PFSK-1 (cell line): ENCODE data around the gene RUBCN.

ENCODE experiments used
- FOXP2 ChIP-seq: optimal IDR thresholded peaks from 2 replicates; pipeline ENCODE3; 2011; ENCODE audit warnings: borderline replicate concordance, control low read depth, inconsistent platforms; ENCODE audit not compliant: insufficient read depth; ENCODE audit errors: extremely low read length, extremely low read depth
- POLR2AphosphoS5 ChIP-seq: IDR thresholded peaks from 2 replicates; pipeline ENCODE4 v1.6.1; 2012; ENCODE audit warnings: low read depth, mild to moderate bottlenecking, control low read depth, low read length, moderate library complexity
- REST ChIP-seq, 2 experiments: IDR thresholded peaks; 2 replicates each; pipeline versions ENCODE4 v1.6.1 to v1.8.0; 2011 to 2012; ENCODE audit warnings: low read depth in 2 of 2, low read length in 2 of 2, control low read depth in 1 of 2, inconsistent platforms in 1 of 2, mild to moderate bottlenecking in 1 of 2, moderate library complexity in 1 of 2; ENCODE audit not compliant: insufficient read depth in 1 of 2
- SIN3A ChIP-seq: IDR thresholded peaks from 2 replicates; pipeline ENCODE4 v1.6.1; 2012; ENCODE audit warnings: mild to moderate bottlenecking, low read length, moderate library complexity, borderline replicate concordance; ENCODE audit not compliant: insufficient read depth
- TAF1 ChIP-seq: IDR thresholded peaks from 2 replicates; pipeline ENCODE4 v1.6.1; 2012; ENCODE audit warnings: low read length, control low read depth, borderline replicate concordance; ENCODE audit not compliant: insufficient read depth

- TF ChIP-seq POLR2AphosphoS5 (no peak), REST (IDR thresholded peaks at IDR 0.05; ENCODE audit: insufficient read depth in 1 of 2, low read depth in 2 of 2, low read length in 2 of 2) (no peak), SIN3A (no peak), TAF1 (no peak), FOXP2 (no peak)
These were observed 68.7 kb downstream of the RUBCN start for GRCh38 chr3:197667968-197668367.
